Activated CD4-positive, alpha-beta T cell treated with anti-CD3 and anti-CD28 coated beads, Interleukin-2, amount 50 U/mL, for 24 hours (primary cell): ENCODE data around the gene TCHH.
"Not testable (repeated sequence)": the region's sequence is repeated elsewhere in the genome, so short reads cannot be mapped to it uniquely, and the experiment has no call there.

Experiments used
- DNase-seq, 2 donors: peaks; one replicate each; pipeline ENCODE4 v3.0.0-alpha.2; 2020; ENCODE audit warnings: low read depth in 1 of 2, low spot score in 1 of 2

TCHH gene

GRCh38 chr1:152111515-152111968 lies 3.7 kb downstream of the TCHH start:
- DNase-seq, result no peak

DNA sequence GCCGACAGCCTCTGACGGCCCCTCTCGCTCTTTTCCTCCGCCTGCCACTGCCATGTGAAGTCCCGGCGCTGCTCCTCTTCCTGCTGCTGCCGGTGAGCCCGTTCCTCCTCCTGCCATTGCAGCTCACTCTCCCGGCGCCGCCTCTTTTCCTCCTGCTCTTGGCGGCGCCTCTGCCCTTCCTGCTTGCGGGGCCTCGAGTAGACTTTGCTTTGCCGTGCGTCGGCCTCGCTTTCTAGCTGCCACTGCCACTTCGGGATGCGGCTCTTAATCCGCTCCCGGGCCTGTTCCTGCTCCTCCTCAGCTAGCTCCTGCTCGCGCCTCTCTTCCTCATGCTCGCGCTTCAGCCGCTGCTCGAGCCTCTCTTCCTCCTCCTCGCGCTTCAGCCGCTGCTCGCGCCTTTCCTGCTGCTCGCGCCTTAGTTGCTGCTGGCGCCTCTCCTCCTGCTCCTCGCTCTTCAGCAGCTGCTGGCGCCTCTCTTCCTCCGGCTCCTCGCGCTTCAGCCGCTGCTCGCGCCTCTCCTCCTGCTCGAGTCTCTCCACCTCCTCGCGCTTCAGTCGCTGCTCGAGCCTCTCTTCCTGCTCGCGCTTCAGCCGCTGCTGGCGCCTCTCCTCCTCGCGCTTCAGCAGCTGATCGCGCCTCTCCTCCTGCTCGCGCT lies 4.3 kb downstream of the TCHH start:
- DNase-seq, result no peak

DNA sequence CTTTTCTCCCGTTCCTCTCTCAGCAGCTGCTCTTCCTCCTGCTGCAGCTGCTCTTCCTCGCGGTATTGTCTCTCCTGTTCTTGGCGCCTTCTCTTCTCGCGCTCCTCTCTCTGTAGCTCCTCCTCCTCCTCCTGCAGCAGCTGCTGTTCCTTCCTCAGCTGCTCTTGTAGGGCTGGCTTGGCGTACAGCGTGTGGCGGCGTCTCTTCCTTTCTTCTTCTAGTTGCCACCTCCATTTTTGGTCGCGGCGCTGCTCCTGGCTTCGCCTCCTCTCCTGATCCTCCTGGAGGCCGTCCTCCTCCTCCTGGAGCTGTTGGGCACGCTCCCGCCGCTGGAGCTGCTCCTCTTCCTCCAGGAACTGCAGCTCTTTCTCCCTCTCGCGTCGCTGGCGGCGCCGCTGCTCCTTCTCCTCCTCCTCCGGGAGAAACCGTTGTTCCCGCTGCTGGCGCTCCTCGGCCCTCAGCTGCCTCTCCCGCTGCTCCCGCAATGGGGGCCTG lies 4.8 kb downstream of the TCHH start:
- DNase-seq, result no peak

DNA sequence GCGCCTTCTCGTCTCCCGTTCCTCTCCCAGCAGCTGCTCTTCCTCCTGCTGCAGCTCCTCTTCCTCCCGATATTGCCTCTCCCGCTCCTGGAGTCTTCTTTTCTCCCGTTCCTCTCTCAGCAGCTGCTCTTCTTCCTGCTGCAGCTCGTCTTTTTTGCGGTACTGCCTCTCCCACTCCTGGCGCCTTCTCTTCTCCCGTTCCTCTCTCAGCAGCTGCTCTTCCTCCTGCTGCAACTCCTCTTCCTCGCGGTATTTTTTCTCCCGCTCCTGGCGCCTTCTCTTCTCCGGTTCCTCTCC lies 5.3 kb downstream of the TCHH start:
- no peak for DNase-seq

DNA sequence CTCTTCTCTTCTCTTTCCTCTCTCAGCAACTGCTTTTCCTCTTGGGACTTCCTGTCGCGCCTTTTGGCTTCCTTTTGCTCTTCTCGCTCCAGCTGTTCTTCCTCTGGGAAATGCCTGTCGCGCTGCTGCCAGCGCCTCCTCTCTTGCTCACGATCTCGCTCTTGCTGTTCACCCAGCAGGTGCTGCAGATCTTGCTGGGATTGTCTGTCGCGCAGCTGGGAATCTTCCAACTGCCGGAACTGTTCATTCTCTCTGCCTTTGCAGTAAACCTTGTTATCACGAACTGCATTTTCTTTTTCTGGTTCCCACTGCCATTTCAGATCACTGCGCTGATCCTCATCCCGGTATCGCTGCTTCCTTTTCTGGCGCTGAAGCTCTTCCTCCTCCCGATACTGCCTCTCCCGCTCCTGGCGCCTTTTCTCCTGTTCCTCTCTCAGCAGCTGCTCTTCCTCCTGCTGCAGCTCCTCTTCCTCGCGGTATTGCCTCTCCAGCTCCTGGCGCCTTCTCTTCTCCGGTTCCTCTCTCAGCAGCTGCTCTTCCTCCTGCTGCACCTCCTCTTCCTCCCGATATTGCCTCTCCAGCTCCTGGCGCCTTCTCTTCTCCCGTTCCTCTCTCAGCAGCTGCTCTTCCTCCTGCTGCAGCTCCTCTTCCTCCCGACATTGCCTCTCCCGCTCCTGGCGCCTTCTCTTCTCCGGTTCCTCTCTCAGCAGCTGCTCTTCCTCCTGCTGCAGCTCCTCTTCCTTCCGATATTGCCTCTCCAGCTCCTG lies 5.8 kb downstream of the TCHH start:
- DNase-seq, result no peak

GRCh38 chr1:152108882-152109222 lies 6.4 kb downstream of the TCHH start:
- no peak for DNase-seq

DNA sequence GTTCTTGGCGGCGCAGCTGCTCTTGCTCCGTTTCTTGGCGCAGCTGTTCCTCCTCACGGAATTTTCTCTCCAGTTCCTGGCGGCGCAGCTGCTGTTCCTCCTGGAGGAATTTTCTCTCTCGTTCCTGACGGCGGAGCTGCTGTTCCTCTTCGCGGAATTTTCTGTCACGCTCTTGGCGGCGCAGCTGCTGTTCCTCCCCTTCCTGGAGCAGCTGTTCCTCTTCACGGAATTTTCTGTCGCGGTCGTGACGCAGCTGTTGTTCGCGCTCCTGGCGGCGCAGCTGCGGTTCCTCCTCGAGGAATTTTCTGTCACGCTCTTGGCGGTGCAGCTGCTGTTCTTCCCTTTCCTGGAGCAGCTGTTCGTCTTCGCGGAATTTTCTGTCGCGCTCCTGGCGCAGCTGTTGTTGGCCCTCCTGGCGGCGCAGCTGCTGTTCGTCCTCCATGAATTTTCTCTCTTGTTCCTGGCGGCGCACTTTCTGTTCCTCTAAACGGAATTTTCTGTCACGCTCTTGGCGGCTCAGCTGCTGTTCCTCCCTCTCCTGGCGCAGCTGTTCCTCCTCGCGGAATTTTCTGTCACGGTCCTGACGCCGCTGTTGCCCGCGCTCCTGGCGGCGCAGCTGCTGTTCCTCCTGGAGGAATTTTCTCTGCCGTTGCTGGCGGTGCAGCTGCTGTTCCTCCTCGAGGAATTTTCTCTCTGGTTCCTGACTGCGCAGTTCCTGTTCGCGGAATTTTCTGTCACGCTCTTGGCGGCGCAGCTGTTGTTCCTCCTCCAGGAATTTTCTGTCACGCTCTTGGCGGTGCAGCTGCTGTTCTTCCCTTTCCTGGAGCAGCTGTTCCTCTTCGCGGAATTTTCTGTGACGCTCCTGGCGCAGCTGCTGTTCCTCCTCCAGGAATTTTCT lies 7.0 kb downstream of the TCHH start:
- no peak for DNase-seq

DNA sequence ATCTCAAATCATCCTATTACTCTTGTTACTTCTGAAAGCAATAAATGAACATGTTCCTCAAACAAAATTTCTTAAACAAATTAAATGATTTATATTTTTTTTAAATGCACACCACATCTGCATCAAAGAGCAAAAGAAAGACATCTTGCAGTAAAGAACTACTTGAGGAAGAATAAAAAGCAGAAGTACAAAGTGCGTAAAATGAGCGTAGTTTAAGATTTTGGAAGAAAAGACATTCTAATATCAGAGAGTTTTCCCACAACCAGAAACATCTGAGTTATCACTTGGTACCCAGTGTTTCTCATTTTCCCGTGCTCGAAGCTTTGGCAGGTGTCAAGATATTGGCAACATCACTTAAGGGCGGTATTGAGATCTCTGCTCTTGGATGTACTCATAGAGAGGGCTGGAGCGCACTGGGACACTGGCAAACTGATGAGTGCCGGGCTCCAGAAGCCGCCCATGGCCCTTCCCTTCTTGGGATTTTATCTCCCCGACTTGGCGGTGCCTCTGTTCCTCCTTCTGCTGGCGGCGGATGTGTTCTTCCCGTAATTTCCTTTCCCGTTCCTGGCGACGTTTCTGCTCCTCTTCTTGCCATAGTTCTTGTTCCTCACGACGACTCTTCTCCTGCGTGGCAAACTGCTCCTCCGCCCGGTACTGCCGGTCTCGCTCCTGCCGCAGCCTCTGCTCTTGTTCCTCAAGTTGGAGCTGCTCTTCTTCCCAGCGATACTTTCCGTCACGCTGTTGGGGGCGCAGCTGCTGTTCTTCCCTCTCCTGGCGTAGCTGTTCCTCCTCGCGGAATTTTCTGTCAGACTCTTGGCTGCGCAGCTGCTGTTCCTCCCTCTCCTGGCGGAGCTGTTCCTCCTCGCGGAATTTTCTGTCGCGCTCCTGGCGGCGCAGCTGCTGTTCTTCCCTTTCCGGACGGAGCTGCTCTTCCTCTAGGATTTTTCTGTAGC lies 7.9 kb downstream of the TCHH start:
- no peak for DNase-seq

DNA sequence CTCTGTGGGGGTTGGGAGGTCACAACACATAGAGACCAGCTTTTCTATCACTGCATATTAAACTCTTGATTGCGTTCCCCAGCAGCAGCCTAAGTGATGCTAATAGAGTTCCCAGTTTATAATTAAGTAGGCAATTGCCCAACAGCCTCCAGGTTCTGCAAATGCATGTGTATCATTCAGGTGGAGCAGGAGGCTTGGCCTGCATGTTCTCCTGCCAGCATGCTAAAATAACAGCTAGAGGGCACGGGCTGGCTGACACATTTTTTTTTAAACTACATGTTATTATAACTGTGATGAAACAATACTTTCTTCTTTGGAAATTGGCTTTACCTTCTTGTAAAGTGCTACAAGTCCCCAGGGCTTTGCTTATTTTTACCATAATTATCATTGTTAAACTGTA lies 10.4 kb downstream of the TCHH start:
- no peak for DNase-seq

- DNase-seq, result no peak
Observed at GRCh38 chr1:152096931-152097330, 18.3 kb downstream of the TCHH start.

- DNase-seq, result no peak
Observed at GRCh38 chr1:152089014-152089674, 26.1 kb downstream of the TCHH start, which contains the start of gene TCHHL1. Gene TCHHL1 (minus strand): TSS chr1:152089064. CDS start chr1:152088143, 921 bp downstream.

DNA sequence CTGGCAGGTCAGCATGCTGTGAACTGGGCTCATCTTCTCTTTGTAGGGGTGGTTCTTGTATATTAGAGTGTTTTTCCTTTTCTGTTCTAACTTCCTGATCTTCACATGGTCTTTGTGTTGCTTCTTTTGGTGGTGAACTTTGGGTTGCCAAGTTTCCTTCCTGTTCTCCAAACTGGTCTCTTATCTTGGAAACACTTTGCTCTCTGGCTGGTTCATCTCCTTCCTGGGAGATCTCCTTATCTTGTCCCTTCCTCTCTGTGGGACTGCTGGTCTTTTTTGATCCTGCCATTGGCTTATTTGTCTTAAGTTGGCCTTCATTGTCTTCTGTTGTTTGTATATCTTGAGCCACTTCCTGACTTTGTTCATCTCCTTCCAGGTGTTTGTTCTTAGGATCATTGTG lies 28.5 kb downstream of the TCHH start:
- no peak for DNase-seq

DNA sequence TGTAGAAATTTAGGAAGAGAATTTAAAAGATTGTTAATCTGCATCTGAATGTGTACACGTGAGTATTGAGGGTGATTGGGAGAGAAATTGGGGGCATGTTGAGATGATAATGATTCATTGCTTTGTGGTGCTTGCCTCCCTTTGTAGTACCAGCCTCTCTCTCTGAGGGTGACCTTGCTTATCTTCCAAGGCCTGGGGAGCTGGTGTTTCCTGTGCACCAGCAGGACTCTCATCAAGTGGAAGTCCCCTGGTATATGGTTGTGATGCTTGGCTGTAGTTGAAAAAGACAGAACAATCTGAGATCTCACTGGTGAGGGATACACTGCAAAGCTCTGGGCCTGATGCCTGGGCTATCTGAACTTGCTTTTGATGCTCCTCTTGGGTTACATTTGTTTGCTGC lies 30.4 kb downstream of the TCHH start:
- no peak for DNase-seq

DNA sequence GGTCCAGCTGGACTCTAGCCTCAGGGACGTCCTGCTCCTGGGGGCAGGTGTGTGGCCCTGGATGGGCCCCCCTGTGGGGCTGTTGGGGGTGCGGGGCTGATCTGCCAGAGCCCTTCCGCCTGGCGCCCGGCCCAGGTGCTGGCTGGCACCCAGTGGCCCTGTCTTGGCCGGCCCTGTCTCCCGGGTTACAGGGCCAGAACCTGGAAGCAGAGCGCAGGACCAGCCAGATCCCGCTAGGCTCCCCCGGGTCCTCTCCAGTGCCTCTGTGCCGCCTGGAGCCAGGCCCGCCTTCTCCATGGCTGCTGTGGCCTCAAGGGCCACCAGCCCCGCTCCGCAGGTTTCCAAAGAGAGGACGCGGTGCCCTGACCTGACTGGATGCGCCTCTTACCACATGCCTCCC lies 34.2 kb downstream of the TCHH start:
- DNase-seq, result not testable (repeated sequence)

- not testable (repeated sequence) for DNase-seq
Observed at GRCh38 chr1:152080494-152080893, 34.8 kb downstream of the TCHH start.

GRCh38 chr1:152078831-152079441 lies 36.3 kb downstream of the TCHH start:
- no peak for DNase-seq

DNA sequence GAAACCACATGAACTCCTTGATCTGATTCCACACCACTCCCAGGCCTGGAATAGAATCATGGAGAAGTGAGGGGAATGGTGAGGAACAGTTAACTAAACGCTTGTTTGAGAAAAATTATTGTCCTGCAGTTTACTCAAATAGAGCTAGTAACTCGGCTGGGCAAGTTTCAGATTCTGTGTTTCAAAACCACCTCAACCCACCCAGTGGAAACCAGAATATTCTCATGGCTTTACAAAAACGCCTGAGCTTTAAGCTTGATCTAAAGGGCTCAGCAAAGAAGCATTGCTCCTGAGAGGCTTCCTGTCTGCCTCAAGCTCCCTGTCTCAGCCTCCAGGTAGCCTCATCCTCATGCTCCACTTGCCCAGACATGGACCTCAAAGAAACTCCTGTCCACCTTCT lies 42.9 kb downstream of the TCHH start:
- DNase-seq, result no peak

DNA sequence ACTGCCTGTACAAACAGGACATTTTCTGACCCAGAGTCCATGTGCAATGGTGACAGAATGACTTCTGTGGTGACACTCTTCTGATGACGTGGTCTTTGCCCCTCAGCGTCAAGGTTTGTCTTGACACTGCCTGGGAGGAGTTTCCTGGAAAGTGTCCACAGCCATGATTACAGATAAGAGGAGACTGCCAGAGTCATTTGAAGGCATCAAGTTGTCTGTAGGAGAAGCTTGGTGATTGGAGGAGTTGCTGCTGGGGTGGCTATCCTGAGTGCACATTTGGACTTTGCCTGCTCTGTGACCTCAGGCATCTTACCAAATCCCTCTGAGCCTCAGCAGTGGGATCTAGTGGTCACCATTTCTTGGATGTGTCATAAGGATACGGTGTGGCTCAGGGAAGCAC lies 44.1 kb downstream of the TCHH start:
- no peak for DNase-seq

- DNase-seq, result no peak
Observed at GRCh38 chr1:152067929-152068328, 47.3 kb downstream of the TCHH start.

- no peak for DNase-seq
Observed at GRCh38 chr1:152067150-152067549, 48.1 kb downstream of the TCHH start.
